SKM-1 (cell line): ENCODE results near the gene CCDC51.
"Not testable (repeated sequence)": the region's sequence is repeated elsewhere in the genome, so short reads cannot be mapped to it uniquely, and the experiment has no call there.

Experiments used
- DNase-seq: peaks from one replicate; lab custom pipeline; 2025; ENCODE audit not compliant: unreplicated experiment; lab: John Stamatoyannopoulos, UW

CCDC51 gene, protein sequence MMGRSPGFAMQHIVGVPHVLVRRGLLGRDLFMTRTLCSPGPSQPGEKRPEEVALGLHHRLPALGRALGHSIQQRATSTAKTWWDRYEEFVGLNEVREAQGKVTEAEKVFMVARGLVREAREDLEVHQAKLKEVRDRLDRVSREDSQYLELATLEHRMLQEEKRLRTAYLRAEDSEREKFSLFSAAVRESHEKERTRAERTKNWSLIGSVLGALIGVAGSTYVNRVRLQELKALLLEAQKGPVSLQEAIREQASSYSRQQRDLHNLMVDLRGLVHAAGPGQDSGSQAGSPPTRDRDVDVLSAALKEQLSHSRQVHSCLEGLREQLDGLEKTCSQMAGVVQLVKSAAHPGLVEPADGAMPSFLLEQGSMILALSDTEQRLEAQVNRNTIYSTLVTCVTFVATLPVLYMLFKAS

DNA sequence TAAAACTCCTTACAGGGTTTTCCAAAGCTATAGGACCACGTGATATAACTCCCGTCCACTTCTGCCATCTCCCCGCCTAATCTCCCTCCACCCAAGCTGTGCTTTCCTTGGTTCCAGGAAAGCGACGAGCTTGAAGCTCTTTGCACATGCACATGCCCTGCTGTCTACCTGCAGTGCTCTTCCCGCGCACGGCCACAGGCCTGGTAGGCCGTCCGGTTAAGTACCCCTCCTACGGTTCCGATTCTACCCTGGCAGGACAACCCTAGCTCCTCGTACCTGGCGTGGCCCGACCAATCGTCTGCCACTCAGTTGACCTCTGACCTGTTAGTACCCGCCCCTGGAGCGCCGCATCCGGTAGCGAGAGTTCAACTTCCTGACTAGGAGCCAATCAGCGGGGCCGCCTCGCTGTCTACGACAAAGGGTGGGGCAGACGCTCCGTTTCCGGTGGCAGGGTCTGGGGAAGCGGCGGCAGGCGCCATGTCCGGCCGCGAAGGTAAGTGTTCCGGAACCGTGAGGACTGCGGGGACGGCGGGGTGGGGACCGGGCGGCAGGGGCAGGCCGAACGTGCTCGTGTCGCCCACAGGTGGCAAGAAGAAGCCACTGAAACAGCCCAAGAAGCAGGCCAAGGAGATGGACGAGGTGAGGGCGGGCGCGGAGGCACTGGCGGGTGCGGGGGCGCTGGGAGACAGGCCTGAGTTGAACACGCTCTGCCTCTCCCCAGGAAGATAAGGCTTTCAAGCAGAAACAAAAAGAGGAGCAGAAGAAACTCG, at the start of gene CCDC51, which contains the start of gene TMA7:
TSS of gene CCDC51 (minus strand) at position 300 of the 770 bp plus-strand sequence. CDS start 4,991 bp downstream, outside the sequence.
TSS of gene TMA7 (plus strand) at position 438 of the 770 bp plus-strand sequence. CDS start at position 478, 40 bp downstream.
- DNase-seq: peak; percentile 97

DNA sequence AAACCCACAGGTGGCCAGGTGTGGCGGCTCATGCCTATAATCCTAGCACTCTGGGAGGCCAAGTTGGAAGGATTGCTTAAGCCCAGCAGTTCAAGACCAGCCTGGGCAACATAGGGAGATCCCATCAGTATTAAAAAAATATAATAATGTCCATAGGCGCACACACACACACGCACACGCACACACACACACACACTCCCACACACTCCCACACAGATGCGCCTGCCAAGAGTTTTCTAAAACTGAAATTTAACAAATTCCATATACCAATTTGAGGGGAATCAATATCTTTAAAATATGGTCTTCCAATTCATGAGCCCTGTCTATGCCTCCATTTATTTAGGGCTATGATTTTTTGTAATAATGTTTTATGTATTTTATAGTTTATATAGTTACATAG, 47.0 kb upstream of the CCDC51 start:
- DNase-seq: no peak

GRCh38 chr3:48482822-48483221, 42.9 kb upstream of the CCDC51 start:
- DNase-seq: not testable (repeated sequence)

DNA sequence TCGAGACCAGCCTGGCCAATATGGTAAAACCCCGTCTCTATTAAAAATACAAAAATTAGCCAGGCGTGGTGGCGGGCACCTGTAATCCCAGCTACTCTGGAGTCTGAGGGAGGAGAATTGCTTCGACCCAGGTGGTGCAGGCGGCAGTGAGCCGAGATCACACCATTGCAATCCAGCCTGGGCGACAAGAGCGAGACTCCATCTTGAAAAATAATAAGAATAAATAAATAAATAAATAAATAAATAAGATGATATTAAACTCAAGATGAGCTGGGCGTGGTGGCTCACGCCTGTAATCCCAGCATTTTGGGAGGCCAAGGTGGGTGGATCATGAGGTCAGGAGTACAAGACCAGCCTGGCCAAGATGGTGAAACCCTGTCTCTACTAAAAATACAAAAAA, 41.0 kb upstream of the CCDC51 start:
- DNase-seq: not testable (repeated sequence)

DNA sequence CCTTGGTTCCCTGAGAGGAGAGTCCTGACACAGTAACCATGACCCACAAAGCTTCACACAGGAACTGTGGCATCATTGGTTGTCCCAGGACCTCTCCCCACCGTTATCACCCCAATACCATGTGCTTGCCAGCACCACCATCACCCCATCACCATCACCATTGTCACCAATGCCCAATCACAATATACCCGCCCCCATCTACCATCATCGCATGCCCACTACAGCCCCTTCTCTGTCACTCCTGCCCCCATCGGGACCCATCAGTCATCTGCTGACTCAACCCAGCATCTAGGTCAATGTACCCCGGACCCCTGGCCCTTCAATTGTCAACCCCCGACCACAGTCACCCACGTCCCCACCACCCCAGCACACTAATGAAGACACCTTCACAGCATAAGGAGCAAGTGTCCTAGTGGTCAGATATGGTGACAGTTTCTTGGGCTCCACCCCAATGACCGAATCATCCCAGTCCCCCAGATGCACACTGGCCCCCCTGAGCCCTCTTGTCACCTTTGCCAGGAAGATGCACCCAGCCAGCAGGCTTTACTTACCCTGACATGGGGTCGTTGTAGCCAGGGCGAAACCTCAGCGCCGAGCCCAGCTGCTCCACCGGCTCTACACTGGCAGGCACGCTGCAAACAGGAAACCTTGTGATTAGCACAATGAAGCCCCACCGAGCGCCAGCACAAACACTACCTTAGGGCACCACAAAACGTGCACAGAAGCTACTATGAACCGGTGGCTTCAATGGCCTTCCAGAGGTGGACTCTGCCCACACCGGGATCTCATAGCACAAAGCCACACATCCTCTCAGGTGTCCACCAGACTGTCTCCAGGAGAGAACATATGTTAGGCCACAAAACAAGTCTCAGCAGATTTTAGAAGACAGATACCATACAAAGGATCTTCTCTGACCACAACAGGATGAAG, 39.0 kb upstream of the CCDC51 start:
- no peak for DNase-seq

DNA sequence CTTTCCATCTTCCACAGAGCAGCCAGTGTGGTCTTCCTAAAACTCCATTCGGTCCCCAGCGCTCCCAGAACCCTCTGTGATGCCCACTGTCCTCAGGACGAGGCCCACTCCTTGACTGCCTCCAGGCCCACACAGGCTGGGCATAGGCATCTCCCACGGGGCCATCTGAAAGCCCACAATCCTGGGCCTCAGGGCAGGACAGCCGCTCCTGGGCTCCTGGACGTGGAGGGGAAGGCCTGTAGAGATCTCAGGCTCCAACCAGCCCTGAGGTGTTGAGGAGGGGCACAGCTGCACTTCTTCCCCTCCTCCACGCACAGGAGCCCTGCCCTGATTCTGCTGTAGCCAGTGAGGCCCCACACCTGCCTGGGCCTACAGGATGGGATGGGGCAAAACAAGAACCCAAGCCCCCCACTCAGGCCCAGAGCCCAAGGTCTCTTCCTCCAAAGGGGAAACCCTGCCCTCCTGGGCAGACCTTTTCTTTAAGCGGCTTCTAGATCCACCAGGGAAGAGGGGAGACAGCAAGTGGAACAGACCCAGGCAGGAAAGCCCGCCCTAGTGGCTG, 38.1 kb upstream of the CCDC51 start:
- DNase-seq: no peak

DNA sequence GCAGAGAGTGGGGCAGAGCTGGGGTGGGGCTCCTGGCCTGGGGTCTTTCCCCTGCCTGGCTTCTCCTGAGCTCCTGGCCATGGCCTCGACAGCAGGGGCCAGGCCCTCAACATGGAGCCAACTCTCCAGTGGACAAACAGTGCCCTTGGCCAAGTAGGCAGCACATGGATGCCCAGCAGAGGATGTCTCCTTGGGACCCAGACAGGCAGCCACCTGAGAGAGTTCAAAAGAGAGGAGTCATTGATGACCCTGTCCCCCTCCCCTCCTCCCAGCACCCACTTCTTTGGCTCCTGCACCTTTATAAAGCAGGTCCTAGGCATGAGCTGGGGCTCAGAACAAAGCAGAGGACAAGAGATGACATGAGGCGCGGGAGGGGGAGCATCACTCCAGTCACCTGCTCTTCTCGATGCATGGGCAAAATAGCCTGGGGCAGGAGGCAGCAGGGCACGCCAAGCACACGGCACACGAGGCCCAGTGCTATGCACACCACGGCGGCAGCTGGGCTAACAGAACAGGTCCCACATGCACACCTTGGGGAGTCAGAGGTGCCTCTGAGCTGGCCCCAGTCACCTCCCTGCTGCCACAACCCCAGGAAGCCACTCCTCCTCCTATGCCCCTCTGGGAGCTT, 36.6 kb upstream of the CCDC51 start:
- no peak for DNase-seq

GRCh38 chr3:48475188-48475587, 35.3 kb upstream of the CCDC51 start:
- DNase-seq: no peak

GRCh38 chr3:48474619-48475018, 34.7 kb upstream of the CCDC51 start:
- DNase-seq: no peak

DNA sequence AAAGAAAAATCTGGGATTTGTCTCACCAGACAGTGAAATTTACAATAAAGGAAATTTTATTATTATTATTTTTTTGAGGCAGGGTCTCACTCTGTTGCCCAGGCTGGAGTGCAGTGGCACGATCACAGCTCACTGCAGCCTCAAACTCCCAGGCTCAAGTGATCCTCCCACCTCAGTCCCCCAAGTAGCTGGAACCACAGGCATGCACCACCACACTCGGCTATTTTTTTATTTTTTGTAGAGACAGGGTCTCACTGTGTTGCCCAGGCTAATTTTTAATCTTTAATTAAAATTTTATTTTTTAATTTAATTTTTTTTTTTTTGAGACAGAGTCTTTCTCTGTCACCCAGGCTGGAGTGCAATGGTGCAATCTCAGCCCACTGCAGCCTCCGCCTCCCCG, 34.1 kb upstream of the CCDC51 start:
- DNase-seq: not testable (repeated sequence)

GRCh38 chr3:48473617-48473952, 33.7 kb upstream of the CCDC51 start:
- DNase-seq: no peak

GRCh38 chr3:48472923-48473616, 33.2 kb upstream of the CCDC51 start:
- DNase-seq: peak; percentile 93

DNA sequence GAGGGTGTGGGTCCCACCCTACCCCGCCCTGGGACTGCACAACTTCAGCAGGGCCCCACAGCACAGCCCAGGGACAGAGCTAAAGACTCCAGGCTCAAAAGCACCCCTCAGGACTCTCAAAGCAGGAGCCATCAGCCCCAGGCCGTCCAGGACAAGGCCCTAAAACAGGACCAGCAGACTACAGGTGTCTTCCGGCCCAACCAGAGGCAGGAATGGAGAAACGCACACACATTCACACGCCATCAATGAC, 32.7 kb upstream of the CCDC51 start:
- no peak for DNase-seq

DNA sequence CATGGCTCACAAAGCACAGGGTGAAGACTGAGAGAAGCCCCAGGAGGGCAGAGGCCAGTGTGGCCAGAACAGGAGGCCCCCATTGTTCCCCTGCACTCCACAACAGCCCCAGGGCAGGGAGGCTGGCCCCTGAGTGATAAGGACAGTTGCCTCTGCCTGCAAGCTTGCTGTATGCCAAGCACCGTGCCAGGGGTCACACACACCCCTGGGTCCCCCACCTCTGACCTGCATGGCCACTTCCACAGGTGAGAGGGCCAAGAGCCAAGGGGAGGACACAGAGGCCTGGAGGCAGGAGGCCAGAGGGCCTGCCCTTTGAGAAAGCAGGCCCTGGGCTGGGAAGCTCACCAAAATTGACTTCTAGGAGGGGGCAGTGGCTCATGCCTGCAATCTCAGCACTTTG, 30.4 kb upstream of the CCDC51 start:
- DNase-seq: no peak

DNA sequence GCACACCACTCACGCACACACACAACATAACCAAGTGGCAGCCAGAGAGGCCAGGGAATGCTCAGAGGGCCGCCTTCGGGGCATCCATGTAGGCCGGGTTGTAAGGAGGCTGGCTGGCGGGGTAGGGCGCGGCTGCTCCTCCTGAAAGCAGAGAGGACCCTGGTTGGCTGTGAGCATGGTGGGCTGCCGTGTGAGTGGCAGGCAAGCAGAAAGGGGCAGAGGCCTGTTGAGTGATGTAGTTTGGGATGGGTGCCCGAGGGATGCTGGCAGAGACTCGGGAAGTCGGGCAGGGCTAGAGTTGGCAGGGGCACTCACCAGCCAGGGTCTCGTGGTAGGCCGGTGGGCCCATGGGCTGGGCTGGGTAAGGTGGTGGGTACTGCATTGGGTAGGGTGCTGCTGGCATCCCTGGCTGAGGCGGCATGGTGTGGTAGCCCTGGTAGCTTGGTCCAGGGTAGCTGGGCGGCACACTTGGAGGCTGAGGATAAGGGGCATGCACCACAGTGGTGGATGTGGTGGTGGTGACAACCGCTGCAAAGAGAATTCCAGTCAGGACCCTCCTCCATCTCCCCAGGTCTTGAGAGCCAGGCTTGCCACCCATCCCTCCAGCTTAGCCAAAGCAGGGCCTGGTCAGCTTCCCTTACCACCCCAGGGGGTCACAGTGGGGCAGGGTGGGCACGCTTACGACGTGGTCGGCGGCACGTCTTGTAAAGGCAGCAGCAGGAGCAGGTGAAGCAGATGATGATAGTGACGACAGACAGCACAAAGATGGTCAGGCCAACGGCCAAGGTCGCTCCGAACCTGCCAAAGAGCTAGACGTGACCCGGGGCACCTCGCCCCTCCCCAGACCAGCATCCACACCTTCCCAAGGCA, 29.4 kb upstream of the CCDC51 start:
- DNase-seq: no peak

DNA sequence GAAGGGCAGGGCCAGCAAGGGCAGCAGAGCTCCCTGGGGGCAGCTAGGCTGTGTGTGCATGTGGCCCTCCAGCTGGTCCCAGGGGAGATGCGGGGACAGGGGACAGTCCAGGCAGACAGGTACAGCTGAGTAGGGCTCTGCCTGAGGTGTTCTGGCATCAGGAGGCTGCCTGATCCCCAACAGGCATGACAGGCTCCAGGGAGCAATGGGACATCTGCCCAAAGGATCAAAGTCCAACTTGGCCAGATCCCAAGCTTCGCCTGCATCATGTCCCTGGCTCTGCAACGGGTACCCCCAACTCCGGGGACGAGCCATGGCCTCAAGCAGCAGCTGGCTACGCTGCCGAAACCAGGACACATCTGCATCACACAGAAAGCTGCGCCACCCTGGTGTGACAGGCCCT, 28.4 kb upstream of the CCDC51 start:
- no peak for DNase-seq

DNA sequence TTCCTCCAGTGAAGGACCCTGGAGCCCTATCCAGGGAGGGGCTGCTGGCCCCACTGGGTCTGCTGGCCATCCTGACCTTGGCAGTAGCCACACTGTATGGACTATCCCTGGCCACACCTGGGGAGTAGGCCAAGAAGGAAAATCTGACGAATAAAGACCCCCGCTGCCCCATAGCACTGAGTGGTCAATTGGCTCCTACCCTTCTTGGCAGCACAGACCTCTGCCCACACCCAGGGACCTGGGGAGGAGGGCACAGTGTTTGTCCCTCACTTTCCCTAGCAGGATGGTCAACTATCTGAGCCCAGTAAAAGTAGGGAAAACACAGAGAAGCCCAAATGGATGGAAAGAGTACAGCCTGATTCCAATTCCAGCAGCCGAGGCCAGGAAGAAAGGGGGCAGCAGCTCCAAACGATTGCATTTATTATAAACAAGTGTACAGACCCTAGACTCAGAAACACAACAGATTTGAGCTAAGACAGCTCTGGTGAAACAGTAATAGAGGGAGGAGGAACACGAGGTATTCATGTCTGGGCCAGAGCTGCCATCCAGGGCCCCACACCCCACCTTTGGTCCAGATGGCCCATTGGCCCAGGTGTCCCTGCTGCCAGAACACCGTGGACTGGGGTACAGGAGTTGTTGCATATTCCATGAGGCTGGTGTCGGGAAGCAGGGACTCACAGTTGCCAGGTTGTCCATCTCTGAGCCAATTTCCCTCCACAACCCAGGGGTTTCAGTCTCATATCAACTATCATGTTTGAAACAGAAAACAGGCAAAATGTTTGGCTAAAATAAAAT, 27.8 kb upstream of the CCDC51 start:
- DNase-seq: no peak

- DNase-seq: no peak
These were observed 27.2 kb upstream of the CCDC51 start for GRCh38 chr3:48467110-48467454.
